Prostate gland (tissue), 2 donors: ENCODE results near the gene ANKRD12. TPM values are rescaled to one million over a fixed set of nuclear protein-coding genes. Genes with fewer than 3 reads are reported as not detected.

Source experiments
- DNase-seq: peaks from one replicate; pipeline ENCODE4 v3.0.0-alpha.2; 2019; ENCODE audit warnings: low spot score
- H3K27ac ChIP-seq, 2 donors: fragments of 200-600 bp; sonication (generic); 2 replicates each; pipeline ENCODE4 v1.5.1; 2017 to 2019
- H3K27me3 ChIP-seq: fragments of 200-600 bp; sonication (generic); replicated peaks from 2 replicates; pipeline ENCODE4 v1.5.1; 2019; ENCODE audit not compliant: insufficient read depth
- H3K36me3 ChIP-seq, 2 donors: fragments of 200-600 bp; sonication (generic); 1 replicate in 1 of 2; 2 replicates in 1 of 2; pipeline versions ENCODE4 v1.5.1 to v1.8.1; 2017 to 2019
- H3K4me1 ChIP-seq: fragments of 200-600 bp; sonication (generic); replicated peaks from 2 replicates; pipeline ENCODE4 v1.5.1; 2019
- H3K4me3 ChIP-seq, 2 donors: fragments of 200-600 bp; sonication (generic); 2 replicates each; pipeline ENCODE4 v1.5.1; 2017 to 2019
- H3K9me3 ChIP-seq: fragments of 200-600 bp; sonication (generic); 2 replicates; pipeline ENCODE4 v1.5.1; 2017
- POLR2A ChIP-seq: fragments of 450-650 bp; IDR thresholded peaks from one replicate; pipeline ENCODE4 v1.6.1; 2016; ENCODE audit warnings: antibody characterized with exemption, mild to moderate bottlenecking
- POLR2AphosphoS5 ChIP-seq: sonication (generic); formaldehyde crosslinking; IDR thresholded peaks from one replicate; pipeline ENCODE4 v1.6.1; 2017; ENCODE audit warnings: antibody characterized with exemption
- WGBS: methylation state at CpG from one replicate; pipeline ENCODE4 v1.1.5; 2018; 5-methylcytosine and 5-hydroxymethylcytosine counted together
- intact Hi-C: fragments of 100-400 bp; cut with DNase I; formaldehyde crosslinking; loops from one replicate; pipeline ENCODE4 v1.14.2; 2022
- total RNA-seq, 2 donors: library from RNA; depleted of rRNA; stranded (reverse); fragments of >200 nt; gene quantifications; one replicate each; pipeline ENCODE4 v1.1.0, GENCODE V29; 2016
- TF ChIP-seq, protein P1 (sequence below), 4 experiments: fragments of 200-600 bp in 2 of 4; fragments of 450-650 bp in 2 of 4; sonication (generic) in 2 of 4; IDR thresholded peaks; 1 replicate in 3 of 4; 2 replicates in 1 of 4; pipeline ENCODE4 v1.5.1; 2016 to 2019; ENCODE audit warnings: antibody characterized with exemption in 4 of 4, mild to moderate bottlenecking in 2 of 4, moderate library complexity in 2 of 4

Gene ANKRD12
- total RNA-seq, 2 donors from 2014 or later: 38.7 to 50.1 TPM

DNA sequence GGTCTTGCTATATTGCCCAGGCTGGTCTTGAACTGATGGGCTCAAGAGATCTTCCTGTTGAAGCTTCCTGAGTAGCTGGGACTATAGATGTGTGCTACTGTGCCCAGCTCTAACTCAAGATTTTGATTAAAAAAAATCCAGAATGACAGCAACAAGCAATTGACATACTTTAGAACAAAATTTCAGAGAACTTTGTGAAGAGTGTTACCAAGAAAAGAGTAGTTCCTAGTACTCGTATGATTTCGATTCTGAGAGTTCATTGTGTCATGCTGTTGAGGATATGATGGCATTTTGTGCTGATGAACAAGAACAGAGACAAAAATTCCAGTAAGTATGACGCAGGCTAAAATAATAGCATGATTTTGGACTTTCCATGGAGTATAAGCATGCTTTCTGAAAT lies 107.8 kb downstream of the ANKRD12 start:
- WGBS: 97% methylated on average over 3 of the region's 3 CpGs
- intact Hi-C loops: no loop called here
- no peak for DNase-seq
- Histone ChIP-seq H3K36me3 (no peaks in the 10 kb centered on the region), H3K4me3 (no peak overlapping the region), H3K4me1 (no peaks in the 10 kb centered on the region), H3K27ac (no peak overlapping the region), H3K9me3 (no peaks in the 10 kb centered on the region), H3K27me3 (no peaks in the 10 kb centered on the region)
- TF ChIP-seq POLR2A (no peak), POLR2AphosphoS5 (no peak)
- TF ChIP-seq, protein P1, sequence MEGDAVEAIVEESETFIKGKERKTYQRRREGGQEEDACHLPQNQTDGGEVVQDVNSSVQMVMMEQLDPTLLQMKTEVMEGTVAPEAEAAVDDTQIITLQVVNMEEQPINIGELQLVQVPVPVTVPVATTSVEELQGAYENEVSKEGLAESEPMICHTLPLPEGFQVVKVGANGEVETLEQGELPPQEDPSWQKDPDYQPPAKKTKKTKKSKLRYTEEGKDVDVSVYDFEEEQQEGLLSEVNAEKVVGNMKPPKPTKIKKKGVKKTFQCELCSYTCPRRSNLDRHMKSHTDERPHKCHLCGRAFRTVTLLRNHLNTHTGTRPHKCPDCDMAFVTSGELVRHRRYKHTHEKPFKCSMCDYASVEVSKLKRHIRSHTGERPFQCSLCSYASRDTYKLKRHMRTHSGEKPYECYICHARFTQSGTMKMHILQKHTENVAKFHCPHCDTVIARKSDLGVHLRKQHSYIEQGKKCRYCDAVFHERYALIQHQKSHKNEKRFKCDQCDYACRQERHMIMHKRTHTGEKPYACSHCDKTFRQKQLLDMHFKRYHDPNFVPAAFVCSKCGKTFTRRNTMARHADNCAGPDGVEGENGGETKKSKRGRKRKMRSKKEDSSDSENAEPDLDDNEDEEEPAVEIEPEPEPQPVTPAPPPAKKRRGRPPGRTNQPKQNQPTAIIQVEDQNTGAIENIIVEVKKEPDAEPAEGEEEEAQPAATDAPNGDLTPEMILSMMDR (IDR thresholded peaks at IDR 0.05): no peak

GRCh38 chr18:9248661-9249060 lies 112.1 kb downstream of the ANKRD12 start:
- WGBS: 98% methylated on average over 4 of the region's 4 CpGs

DNA sequence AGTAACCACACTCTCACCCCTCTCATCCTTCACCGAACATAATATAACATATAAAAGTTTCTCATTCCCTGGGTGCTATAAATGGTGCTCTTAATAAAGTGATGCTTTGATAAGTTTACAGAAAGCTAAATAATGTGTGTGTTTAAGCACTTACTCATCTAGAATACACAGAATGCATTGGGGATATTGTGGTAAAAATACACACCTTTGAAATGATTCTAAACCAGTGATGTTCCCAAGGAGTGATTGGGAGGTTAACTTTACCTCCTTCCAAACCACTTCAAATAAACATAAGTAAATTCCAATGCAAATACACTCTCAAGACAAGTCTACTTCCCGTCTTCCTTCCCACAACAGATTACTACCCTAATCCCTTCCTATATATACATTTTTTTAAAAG lies 112.7 kb downstream of the ANKRD12 start:
- Histone ChIP-seq H3K4me3 (no peak overlapping the region), H3K9me3 (no peaks in the 10 kb centered on the region), H3K36me3 (no peaks in the 10 kb centered on the region), H3K27ac (no peak overlapping the region), H3K27me3 (no peaks in the 10 kb centered on the region), H3K4me1 (no peaks in the 10 kb centered on the region)
- no peak for DNase-seq
- 87% methylated on average over 2 of the region's 2 CpGs for WGBS
- intact Hi-C loops: no loop called here
- no peak for TF ChIP-seq POLR2A
- TF ChIP-seq, protein P1 (IDR thresholded peaks at IDR 0.05): no peak
- TF ChIP-seq POLR2AphosphoS5: no peak

More at GRCh38 chr18:9248661-9249060, 112.1 kb downstream of the ANKRD12 start:
- DNase-seq: no peak
- TF ChIP-seq POLR2AphosphoS5: no peak
- TF ChIP-seq, protein P1 (IDR thresholded peaks at IDR 0.05): no peak
- no peak for TF ChIP-seq POLR2A
- Histone ChIP-seq H3K9me3 (no peaks in the 10 kb centered on the region), H3K27me3 (no peaks in the 10 kb centered on the region), H3K36me3 (no peaks in the 10 kb centered on the region), H3K27ac (no peak overlapping the region), H3K4me1 (no peaks in the 10 kb centered on the region), H3K4me3 (no peak overlapping the region)
- intact Hi-C loops: no loop called here

GRCh38 chr18:9259173-9259572 lies 122.6 kb downstream of the ANKRD12 start:
- Histone ChIP-seq H3K4me1 (no peaks in the 10 kb centered on the region), H3K27ac (no peak overlapping the region), H3K36me3 (no peaks in the 10 kb centered on the region), H3K4me3 (no peak overlapping the region), H3K9me3 (no peaks in the 10 kb centered on the region), H3K27me3 (no peaks in the 10 kb centered on the region)
- DNase-seq: no peak
- 85% methylated on average over 3 of the region's 3 CpGs for WGBS
- intact Hi-C loops: no loop called here
- no peak for TF ChIP-seq POLR2A
- TF ChIP-seq, protein P1 (IDR thresholded peaks at IDR 0.05): no peak
- TF ChIP-seq POLR2AphosphoS5: no peak

DNA sequence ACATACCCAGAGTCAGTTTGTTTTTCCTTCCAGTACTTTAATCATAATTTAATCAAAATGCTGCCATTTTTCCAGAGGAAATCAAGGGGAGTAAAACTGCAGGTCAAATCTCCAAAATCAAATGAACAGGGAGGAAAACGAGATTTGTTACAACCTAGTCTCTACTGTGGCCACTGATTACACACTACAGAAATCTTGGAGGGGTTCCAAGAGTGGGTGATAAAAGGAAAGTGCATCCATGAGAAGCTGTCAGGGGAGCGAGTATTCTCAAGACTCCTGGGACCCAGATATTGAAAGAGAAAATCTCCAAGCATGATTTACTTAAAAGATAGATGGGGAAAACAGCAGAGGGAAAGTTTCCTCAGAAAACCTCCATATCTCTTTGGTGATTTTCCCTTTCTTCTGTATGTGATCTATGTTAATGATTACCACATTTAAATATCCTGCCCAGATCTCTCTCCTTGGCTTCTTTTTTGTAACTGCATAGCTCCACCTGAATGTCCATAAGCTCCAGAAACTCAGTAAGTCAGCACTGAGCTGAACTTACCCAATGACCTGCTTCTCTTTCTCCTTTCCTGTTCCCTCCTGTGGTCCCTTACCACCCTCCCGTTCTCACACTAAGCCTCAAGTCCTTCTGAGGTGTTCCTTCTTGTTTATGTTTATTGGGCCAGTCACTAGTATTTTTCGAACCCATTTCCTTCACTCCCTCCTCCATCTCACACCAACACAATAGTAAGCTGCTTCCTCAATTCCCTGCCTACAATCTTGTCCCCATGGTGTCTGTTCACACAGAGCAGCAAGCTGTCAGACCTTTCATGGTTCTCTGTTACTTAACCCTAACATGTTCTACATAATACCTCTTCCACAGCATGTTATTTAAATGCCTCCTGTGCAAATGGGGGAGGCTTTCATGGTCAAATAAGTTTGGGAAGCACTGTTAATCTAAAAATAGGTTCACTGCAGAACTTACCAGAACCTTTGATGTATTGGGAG lies 124.1 kb downstream of the ANKRD12 start:
- TF ChIP-seq POLR2AphosphoS5: no peak
- no peak for TF ChIP-seq POLR2A
- TF ChIP-seq, protein P1 (IDR thresholded peaks at IDR 0.05): no peak
- no peak overlapping the region for H3K27ac ChIP-seq
- no peaks in the 10 kb centered on the region for H3K4me1 ChIP-seq
- WGBS: 67% methylated on average over 4 of the region's 4 CpGs
- no peak overlapping the region for H3K4me3 ChIP-seq
- H3K9me3 ChIP-seq: no peaks in the 10 kb centered on the region
- no peaks in the 10 kb centered on the region for H3K27me3 ChIP-seq
- DNase-seq: no peak
- intact Hi-C loops: no loop called here
- H3K36me3 ChIP-seq: no peaks in the 10 kb centered on the region
